CD4-positive, alpha-beta T cell (primary cell): ENCODE data around the gene GPR176. TPM values are rescaled to one million over a fixed set of nuclear protein-coding genes. Genes with fewer than 3 reads are reported as not detected.

ENCODE experiments used
- ATAC-seq: fragments of 200-7000 bp; cut with Tn5 transposase; one replicate; pipeline ENCODE4 v1.10.0; 2022; ENCODE audit warnings: mild to moderate bottlenecking; ENCODE audit not compliant: poor library complexity
- CTCF ChIA-PET: fragments of 350-600 bp; sonication (Branson Sonifier 250); formaldehyde crosslinking; loops from one replicate; lab custom pipeline; 2021; ENCODE audit warnings: antibody characterized with exemption, inconsistent platforms; lab: Charles Lee
- POLR2A ChIA-PET: fragments of 350-600 bp; sonication (Branson Sonifier 250); formaldehyde crosslinking; loops from one replicate; lab custom pipeline; 2021; ENCODE audit warnings: antibody characterized with exemption, inconsistent platforms; lab: Charles Lee
- DNase-seq, 14 experiments: peaks; one replicate each; pipeline ENCODE4 v3.0.0-alpha.2; 2013 to 2020; ENCODE audit warnings: mixed read lengths in 2 of 14
- H3K27ac ChIP-seq, 2 donors: one replicate each; pipeline versions ENCODE4 v1.5.1 to v1.7.0; 2013; ENCODE audit warnings: low read length in 2 of 2, low read depth in 1 of 2, mild to moderate bottlenecking in 1 of 2
- H3K27me3 ChIP-seq, 2 experiments: 1 replicate in 1 of 2; 2 replicates in 1 of 2; pipeline versions ENCODE4 v1.6.1 to v1.7.0; 2013; ENCODE audit warnings: low read length in 2 of 2, control low read depth in 1 of 2, mild to moderate bottlenecking in 1 of 2, moderate library complexity in 1 of 2; ENCODE audit not compliant: insufficient read depth in 2 of 2, control insufficient read depth in 1 of 2
- H3K36me3 ChIP-seq: one replicate; pipeline ENCODE4 v1.6.1; 2013; ENCODE audit warnings: low read length, control low read depth; ENCODE audit not compliant: insufficient read depth
- H3K4me1 ChIP-seq: one replicate; pipeline ENCODE4 v1.6.1; 2013; ENCODE audit warnings: low read length, control low read depth; ENCODE audit not compliant: insufficient read depth
- H3K4me3 ChIP-seq: one replicate; pipeline ENCODE4 v1.5.1; 2013; ENCODE audit warnings: mild to moderate bottlenecking, low read length, moderate library complexity
- H3K9me3 ChIP-seq, 2 experiments: 1 replicate in 1 of 2; 2 replicates in 1 of 2; pipeline versions ENCODE4 v1.6.1 to v1.7.0; 2013; ENCODE audit warnings: low read length in 2 of 2, mild to moderate bottlenecking in 2 of 2, control low read depth in 1 of 2, moderate library complexity in 1 of 2; ENCODE audit not compliant: control insufficient read depth in 1 of 2, insufficient read depth in 1 of 2
- H3K27ac Mint-ChIP-seq: one replicate; pipeline ENCODE4 v1.8.0; 2020; ENCODE audit warnings: mixed read lengths
- H3K27me3 Mint-ChIP-seq: one replicate; pipeline ENCODE4 v1.8.0; 2021; ENCODE audit warnings: mixed read lengths
- H3K36me3 Mint-ChIP-seq: one replicate; pipeline ENCODE4 v1.8.0; 2021; ENCODE audit warnings: low read depth, mixed read lengths
- H3K4me1 Mint-ChIP-seq: one replicate; pipeline ENCODE4 v1.8.0; 2021; ENCODE audit warnings: low read depth, mixed read lengths
- H3K4me3 Mint-ChIP-seq: one replicate; pipeline ENCODE4 v1.8.0; 2020; ENCODE audit warnings: mild to moderate bottlenecking, mixed read lengths
- H3K9me3 Mint-ChIP-seq: one replicate; pipeline ENCODE4 v1.8.0; 2020; ENCODE audit warnings: mixed read lengths
- intact Hi-C, 2 experiments: fragments of 100-400 bp; cut with DNase I in 1 of 2; cut with micrococcal nuclease in 1 of 2; formaldehyde crosslinking; loops; one replicate each; pipeline versions ENCODE4 v1.15.1 to v1.9.0; 2023 to 2025; cut with DNase I, micrococcal nuclease
- total RNA-seq, 174 experiments: library from RNA in 2 of 174; stranded (reverse) in 2 of 174; gene quantifications; one replicate each; pipeline ENCODE4 v1.2.3 and lab custom pipeline; 2021 to 2026
- TF ChIP-seq, protein P1 (sequence below): fragments of 200-600 bp; IDR thresholded peaks from one replicate; pipeline ENCODE4 v1.8.0; 2022; ENCODE audit warnings: antibody characterized with exemption, mild to moderate bottlenecking

GPR176 gene
- total RNA-seq, 2 experiments from 2014 or later, result not detected

DNA sequence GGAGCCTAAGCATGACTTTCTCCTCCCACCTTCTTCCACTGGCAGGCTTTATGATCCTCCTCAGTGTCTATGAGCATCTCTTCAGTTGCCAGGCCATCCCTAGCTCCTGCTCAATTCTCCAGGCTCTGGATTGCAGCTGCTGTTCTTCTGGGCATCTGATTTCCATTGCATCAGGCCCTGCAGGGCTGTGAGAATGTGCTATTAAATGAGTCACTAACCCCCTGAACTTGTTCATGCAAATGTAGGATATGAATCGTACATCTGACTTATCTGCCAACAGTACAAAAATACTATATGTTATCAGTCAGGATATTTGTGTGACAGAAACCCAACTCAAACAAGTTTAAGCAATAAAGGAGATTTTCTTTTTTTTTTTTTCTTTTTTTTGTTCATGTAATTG is 11.9 kb downstream of the GPR176 start:
- no peaks in the 10 kb centered on the region for H3K36me3 ChIP-seq
- POLR2A ChIA-PET, result no interaction called here
- intact Hi-C loops, result no loop called here

DNA sequence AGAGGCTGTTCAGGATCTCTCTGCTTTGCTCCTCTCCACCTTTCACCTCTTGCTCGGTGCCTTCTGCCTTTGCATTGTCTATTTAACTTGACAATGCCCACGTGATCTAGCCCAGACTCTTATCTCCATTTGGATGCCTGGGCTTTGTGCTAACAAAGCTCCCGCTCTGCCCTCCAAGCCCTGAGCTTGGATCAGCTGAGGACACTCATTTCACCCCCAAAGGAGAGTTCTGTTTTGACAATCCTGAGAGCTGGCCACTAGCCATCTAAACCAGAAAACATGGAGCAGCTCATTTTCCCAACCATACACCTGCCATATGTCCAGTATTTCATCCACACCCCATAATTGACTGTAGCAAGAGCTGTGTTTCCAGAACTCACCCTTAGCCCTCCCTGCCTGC is 12.8 kb downstream of the GPR176 start:
- Mint-ChIP-seq H3K36me3 (no peaks in the 10 kb centered on the region), H3K27ac (no peak overlapping the region), H3K4me1 (no peaks in the 10 kb centered on the region), H3K4me3 (no peak overlapping the region), H3K9me3 (no peaks in the 10 kb centered on the region), H3K27me3 (peaks cover 8% of the 10 kb centered on the region)
- Histone ChIP-seq H3K9me3 (no peaks in the 10 kb centered on the region), H3K27me3 (peaks cover 0 to 5% of the 10 kb centered on the region in 2 experiments), H3K4me1 (no peaks in the 10 kb centered on the region), H3K27ac (no peak overlapping the region), H3K4me3 (no peak overlapping the region), H3K36me3 (no peaks in the 10 kb centered on the region)
- intact Hi-C loops, result no loop called here
- no peak for DNase-seq
- ChIA-PET POLR2A (no interaction called here), CTCF (no interaction called here)
- no peak for ATAC-seq
- TF ChIP-seq, protein P1, sequence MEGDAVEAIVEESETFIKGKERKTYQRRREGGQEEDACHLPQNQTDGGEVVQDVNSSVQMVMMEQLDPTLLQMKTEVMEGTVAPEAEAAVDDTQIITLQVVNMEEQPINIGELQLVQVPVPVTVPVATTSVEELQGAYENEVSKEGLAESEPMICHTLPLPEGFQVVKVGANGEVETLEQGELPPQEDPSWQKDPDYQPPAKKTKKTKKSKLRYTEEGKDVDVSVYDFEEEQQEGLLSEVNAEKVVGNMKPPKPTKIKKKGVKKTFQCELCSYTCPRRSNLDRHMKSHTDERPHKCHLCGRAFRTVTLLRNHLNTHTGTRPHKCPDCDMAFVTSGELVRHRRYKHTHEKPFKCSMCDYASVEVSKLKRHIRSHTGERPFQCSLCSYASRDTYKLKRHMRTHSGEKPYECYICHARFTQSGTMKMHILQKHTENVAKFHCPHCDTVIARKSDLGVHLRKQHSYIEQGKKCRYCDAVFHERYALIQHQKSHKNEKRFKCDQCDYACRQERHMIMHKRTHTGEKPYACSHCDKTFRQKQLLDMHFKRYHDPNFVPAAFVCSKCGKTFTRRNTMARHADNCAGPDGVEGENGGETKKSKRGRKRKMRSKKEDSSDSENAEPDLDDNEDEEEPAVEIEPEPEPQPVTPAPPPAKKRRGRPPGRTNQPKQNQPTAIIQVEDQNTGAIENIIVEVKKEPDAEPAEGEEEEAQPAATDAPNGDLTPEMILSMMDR, result no peak

More for the DNA sequence above, 11.9 kb downstream of the GPR176 start:
- Histone ChIP-seq H3K27me3 (peaks cover 0 to 5% of the 10 kb centered on the region in 2 experiments), H3K9me3 (no peaks in the 10 kb centered on the region), H3K4me3 (no peak overlapping the region), H3K27ac (no peak overlapping the region), H3K4me1 (no peaks in the 10 kb centered on the region)
- Mint-ChIP-seq H3K27ac (no peak overlapping the region), H3K9me3 (no peaks in the 10 kb centered on the region), H3K4me1 (no peaks in the 10 kb centered on the region), H3K4me3 (no peak overlapping the region), H3K27me3 (peaks cover 8% of the 10 kb centered on the region), H3K36me3 (no peaks in the 10 kb centered on the region)
- no peak for ATAC-seq
- CTCF ChIA-PET, result no interaction called here
- TF ChIP-seq, protein P1, result no peak
- no peak for DNase-seq

DNA sequence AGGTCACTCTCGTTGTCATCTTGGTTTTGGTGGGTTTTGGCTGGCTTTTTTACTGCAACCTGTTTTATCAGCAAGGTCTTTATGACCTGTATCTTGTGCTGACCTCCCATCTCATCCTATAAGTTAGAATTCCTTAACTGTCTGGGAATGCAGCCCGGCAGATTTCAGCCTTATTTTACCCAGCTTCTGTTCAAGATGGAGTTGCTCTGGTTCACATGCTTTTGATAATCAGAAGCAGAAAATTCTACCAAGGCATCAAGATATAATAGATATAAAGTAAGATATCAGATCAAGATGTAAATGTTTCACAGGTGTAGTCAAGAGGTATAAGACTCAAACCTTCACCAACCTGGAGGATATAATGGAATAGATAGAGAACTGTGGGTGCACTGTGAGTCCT is 16.0 kb downstream of the GPR176 start:
- ATAC-seq (no peak), DNase-seq (no peak)
- Mint-ChIP-seq H3K36me3 (no peaks in the 10 kb centered on the region), H3K4me1 (no peaks in the 10 kb centered on the region), H3K27me3 (peaks cover 8% of the 10 kb centered on the region), H3K27ac (no peak overlapping the region), H3K9me3 (no peaks in the 10 kb centered on the region), H3K4me3 (no peak overlapping the region)
- TF ChIP-seq, protein P1, result no peak
- H3K27me3 ChIP-seq, result peaks cover 0 to 5% of the 10 kb centered on the region in 2 experiments
- H3K27ac ChIP-seq, result no peak overlapping the region
- intact Hi-C loops, result no loop called here
- H3K9me3 ChIP-seq, result no peaks in the 10 kb centered on the region
- no peaks in the 10 kb centered on the region for H3K4me1 ChIP-seq
- CTCF ChIA-PET, result no interaction called here
- H3K36me3 ChIP-seq, result no peaks in the 10 kb centered on the region
- POLR2A ChIA-PET, result no interaction called here
- H3K4me3 ChIP-seq, result no peak overlapping the region
